Hindlimb muscle (tissue), 1 donor: ENCODE results near the gene SEC61A1. TPM values are rescaled to one million over a fixed set of nuclear protein-coding genes. Genes with fewer than 3 reads are reported as not detected.

Source experiments
- DNase-seq: peaks from one replicate; pipeline ENCODE4 v3.0.0-alpha.2; 2013
- polyA plus RNA-seq: library from polyadenylated mRNA; unstranded; fragments of 120-200 nt; gene quantifications from one replicate; pipeline ENCODE4 v1.2.1, GENCODE V29; 2013; ENCODE audit not compliant: insufficient read length

Gene SEC61A1
- polyA plus RNA-seq, 1 donor: 98.3 TPM

GRCh38 chr3:128078322-128078721 lies 26.1 kb downstream of the SEC61A1 start:
- no peak for DNase-seq

- no peak for DNase-seq
Observed at GRCh38 chr3:128078875-128079274, 26.6 kb downstream of the SEC61A1 start.

GRCh38 chr3:128079823-128080222 lies 27.6 kb downstream of the SEC61A1 start:
- DNase-seq: no peak

- no peak for DNase-seq
Observed at GRCh38 chr3:128080323-128081080, 28.3 kb downstream of the SEC61A1 start.

DNA sequence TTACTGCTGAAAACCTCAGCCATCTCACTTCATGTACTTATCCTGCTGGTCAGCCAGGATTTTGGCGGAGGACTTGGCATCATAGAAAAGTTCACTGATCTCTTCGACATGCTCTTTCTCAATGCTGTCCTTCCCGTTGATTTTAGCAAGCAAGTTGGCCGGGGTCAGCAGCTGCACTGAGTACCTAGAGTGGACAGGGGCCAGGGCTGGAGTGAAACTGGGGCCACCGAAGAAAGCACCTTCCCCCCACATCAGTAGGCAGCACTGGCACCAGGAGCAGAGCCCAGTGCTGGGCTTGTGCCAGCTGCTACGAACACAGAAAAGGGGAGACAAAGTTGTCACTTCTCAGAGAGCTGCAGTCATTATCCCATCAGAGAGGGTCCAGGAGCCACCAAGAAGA lies 29.0 kb downstream of the SEC61A1 start:
- no peak for DNase-seq

DNA sequence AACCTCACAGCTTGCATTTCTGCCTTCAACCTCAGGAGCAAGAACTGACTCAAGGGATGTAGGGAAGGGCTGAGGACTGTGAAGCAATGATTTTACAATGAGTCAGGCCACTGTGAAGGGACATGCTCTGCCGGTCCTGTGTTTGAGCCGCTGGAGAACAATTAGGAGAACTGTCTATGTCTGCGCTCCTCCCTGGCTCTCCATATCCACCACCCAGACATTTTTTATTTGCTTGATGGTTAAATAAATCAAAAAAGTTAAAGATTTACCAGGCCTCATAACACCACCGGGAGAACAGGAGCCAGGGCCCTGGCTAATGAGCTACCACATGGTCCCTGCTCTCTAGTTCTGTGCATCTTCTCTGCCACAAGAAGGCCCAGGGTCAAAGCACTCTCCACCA lies 29.6 kb downstream of the SEC61A1 start:
- DNase-seq: no peak

DNA sequence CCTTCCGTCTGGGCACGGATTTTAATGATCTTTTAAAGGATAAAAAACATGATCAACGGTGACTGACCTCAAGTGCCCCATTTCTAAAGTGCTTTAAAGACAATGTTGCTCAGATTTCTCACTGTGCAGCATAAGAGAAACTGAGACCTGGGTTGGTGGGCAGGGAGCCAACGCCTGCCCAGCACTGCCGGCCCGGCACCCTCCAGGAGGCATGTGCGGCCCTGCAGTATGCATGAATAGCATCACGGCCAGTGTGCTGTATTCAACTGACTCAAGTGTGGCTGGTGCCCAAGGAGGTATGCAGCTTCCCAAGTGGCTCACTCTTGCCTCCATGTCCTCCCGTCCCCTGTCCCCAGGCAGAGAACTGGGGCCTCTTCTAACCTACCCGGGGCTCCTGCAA lies 30.3 kb downstream of the SEC61A1 start:
- no peak for DNase-seq

DNA sequence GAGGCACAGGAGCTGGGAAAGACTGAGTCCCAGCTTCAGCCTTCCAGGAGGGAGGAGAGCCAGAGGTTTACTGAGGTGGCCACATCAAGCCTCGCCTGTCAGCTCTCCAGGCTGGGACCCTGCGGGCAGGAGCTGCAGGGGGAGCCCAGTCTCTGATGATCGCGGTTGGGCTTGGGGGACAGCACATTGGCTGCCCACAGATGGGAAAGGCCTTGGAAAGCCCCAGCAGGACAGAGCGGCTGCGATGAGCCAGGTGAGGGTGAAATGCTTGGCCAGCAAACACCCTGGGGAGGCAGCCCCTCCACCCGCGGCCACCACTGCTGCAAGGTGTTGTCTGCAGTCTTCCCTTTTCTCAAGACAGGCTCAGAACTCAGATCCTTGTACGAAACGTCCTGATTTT lies 31.2 kb downstream of the SEC61A1 start:
- no peak for DNase-seq

GRCh38 chr3:128083980-128084674 lies 31.9 kb downstream of the SEC61A1 start:
- no peak for DNase-seq

GRCh38 chr3:128084675-128085021 lies 32.4 kb downstream of the SEC61A1 start:
- no peak for DNase-seq

- DNase-seq: no peak
Observed at GRCh38 chr3:128089135-128089534, 36.9 kb downstream of the SEC61A1 start.

GRCh38 chr3:128091586-128091985 lies 39.3 kb downstream of the SEC61A1 start:
- no peak for DNase-seq

- no peak for DNase-seq
Observed at GRCh38 chr3:128094295-128095151, 42.3 kb downstream of the SEC61A1 start.

DNA sequence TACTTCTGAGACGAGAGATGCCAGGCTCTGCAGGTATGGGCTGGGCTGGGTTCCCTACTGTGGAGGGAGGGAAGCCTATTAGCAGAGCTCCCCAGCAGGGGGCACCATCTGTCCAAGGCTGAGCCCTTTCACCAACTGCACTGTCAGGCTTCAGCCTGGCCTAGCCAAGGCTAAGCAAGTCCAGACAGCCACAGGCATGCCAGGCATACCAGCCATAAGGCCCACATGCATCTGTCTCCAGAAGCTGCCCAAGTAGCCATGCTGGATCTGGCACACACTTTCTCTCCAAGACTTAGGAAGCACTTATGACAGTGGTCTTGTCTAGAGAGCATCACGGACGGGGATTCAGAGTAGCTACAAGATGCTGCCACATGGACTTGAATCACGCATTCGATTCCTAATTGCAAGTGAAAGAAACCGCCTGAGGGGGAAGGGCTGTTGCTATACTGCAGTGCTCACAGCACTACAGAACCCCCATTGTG lies 43.0 kb downstream of the SEC61A1 start:
- peak; percentile 47 for DNase-seq

DNA sequence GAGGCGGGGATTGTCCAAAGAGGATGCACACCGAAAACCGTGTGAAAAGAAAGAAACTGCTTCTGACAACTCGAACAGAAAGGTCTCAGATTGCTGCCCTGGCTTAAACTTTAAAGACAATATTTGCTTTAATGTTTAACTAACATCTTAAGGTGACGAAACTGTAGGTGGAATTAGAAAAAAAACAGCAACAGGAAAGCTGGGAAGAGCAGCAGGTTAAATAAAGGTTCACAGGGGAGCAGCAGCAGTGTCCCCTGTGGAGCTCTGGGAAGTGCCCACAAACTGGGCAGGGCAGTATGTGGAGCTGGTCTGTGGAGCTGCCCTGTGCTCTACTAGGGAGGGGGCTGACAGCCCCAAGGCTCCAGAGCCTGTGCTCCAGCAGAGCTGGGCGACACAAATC lies 46.0 kb downstream of the SEC61A1 start:
- no peak for DNase-seq

DNA sequence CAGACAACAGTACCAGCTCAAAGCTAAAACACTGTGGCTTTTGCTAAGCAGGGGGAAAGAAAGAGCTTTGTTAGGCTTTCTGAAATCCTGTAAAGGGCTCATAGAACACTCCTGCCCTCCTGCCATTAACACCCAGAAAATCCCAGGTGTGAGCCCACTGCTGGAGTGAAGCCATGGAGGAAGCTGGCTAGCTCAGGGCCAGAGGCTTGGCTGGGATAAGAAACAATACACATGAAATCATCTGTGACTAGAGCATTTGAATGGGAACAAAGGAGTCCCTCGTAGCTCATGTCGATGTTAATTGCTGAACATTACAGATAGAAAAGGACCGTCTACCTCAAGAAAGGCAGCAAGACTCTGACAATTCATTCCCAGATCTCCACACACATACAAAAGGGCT lies 47.9 kb downstream of the SEC61A1 start:
- no peak for DNase-seq

DNA sequence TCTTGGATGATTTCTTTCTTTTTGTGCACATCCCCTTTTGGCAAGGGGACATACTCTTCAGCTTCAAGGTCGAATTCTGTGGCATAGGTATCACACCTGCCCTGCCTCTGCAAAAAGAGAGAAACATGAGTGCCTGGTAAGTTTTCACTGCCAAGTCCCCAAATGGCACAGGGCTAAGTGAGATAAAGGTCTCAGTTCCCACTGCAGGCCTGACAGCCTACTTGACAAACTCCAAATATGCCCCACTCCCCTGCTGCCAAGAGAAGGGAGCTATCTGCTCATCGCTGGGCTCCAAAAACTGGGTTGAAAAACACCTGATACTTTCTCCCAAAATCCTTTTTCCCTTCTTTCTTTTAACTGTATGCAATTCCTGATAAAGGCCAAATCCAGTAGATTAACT lies 48.4 kb downstream of the SEC61A1 start:
- DNase-seq: no peak

DNA sequence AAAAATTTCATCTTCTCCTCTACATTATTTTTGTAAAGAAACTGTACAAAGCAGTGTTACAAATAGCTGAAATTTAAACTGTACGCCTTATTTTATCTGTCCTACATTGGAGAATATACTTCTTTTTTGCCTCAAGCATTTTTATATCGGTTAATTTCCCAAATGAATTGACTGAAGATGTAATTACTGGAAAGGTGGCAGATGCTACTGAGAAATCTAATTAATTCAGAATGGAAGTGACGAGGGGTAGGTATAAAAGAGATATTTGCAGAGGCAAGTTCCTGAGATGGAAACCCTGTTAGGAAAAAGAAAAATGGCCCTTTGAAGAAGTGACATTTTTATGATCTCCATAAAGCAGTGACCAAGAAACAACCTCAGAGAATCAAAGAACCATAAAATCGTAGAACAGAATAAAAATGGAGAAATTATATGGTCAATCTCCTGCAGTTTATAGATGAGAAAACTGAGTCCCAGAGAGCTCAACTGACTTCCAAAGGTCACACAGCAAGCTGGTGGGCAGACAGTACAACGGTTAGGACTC lies 51.0 kb downstream of the SEC61A1 start:
- no peak for DNase-seq

GRCh38 chr3:128107834-128108233 lies 55.6 kb downstream of the SEC61A1 start:
- DNase-seq: no peak

DNA sequence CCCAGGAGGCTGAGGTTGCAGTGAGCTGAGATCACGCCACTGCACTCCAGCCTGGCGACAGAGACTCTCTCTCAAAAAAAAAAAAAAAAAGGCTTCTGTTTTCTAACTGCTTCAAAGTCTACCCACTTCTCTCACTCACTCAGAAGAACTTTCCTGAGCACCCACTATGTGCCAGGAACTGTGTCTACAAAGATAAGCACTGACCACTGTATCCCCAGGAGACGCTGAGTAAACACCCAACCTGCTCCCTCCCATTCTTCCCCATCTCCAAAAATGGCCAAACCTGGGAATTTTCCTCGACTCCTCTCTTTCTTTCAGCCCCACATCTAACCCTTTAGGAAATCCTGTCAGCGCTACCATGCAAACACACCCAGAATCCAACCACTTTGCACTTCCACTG lies 58.9 kb downstream of the SEC61A1 start:
- DNase-seq: no peak

GRCh38 chr3:128112357-128112968 lies 60.2 kb downstream of the SEC61A1 start:
- no peak for DNase-seq
